HCT116 (cell line): Measurements from ENCODE around the gene CDC37L1. TPM values are rescaled to one million over a fixed set of nuclear protein-coding genes. Genes with fewer than 3 reads are reported as not detected.

Source experiments
- ATAC-seq: fragments of 200-7000 bp; cut with Tn5 transposase; 2 replicates; pipeline ENCODE4 v1.9.1; 2020; ENCODE audit warnings: mild to moderate bottlenecking, moderate library complexity
- BruUV-seq: library from RNA; stranded (reverse); fragments of 400-500 nt; replicated peaks from 2 replicates; lab custom pipeline; 2021; lab: Mats Ljungman, UMichigan
- CTCF ChIA-PET: fragments of 300-600 bp; sonication (Branson Sonifier 250); formaldehyde crosslinking; loops from one replicate; lab custom pipeline; 2021; ENCODE audit warnings: antibody characterized with exemption; lab: Charles Lee
- POLR2A ChIA-PET: fragments of 300-600, 350-600 bp; sonication (Branson Sonifier 250); formaldehyde crosslinking; loops from one replicate; lab custom pipeline; 2021; ENCODE audit warnings: antibody characterized with exemption; lab: Charles Lee
- RAD21 ChIA-PET, 2 experiments: fragments of 300-600 bp; sonication (Branson Sonifier 250); formaldehyde crosslinking; loops; one replicate each; lab custom pipeline; 2023; ENCODE audit warnings: low total read pairs in 2 of 2; ENCODE audit not compliant: uncharacterized antibody in 2 of 2, unreplicated experiment in 2 of 2, low non-redundant PET in 1 of 2; lab: Charles Lee
- DNase-seq: peaks from one replicate; pipeline ENCODE4 v3.0.0-alpha.2; 2010; ENCODE audit warnings: low read depth, low spot score
- H2AFZ ChIP-seq: fragments of 200-600 bp; shearing (Covaris generic), sonication (generic); 2 replicates; pipeline ENCODE4 v1.6.1; 2017; ENCODE audit warnings: low read depth, mixed run types, mixed read lengths, antibody characterized with exemption, low read length; ENCODE audit not compliant: poor library complexity, severe bottlenecking
- H3K27ac ChIP-seq: 2 replicates; pipeline ENCODE4 v1.5.1; 2012; ENCODE audit warnings: low read depth, low read length
- H3K27me3 ChIP-seq: fragments of 200-600 bp; sonication (generic); 2 replicates; pipeline ENCODE4 v1.6.1; 2016; ENCODE audit warnings: mixed run types, low read length, mixed read lengths; ENCODE audit not compliant: insufficient read depth
- H3K36me3 ChIP-seq, 2 experiments: fragments of 200-500 bp in 1 of 2; fragments of 200-600 bp in 1 of 2; sonication (Bioruptor generic) in 1 of 2; sonication (generic) in 1 of 2; 2 replicates each; pipeline versions ENCODE4 v1.5.1 to v1.6.1; 2014 to 2016; ENCODE audit warnings: low read length in 2 of 2, inconsistent platforms in 1 of 2, mixed read lengths in 1 of 2, mixed run types in 1 of 2; ENCODE audit not compliant: insufficient read depth in 2 of 2, control insufficient read depth in 1 of 2
- H3K4me1 ChIP-seq, 2 experiments: fragments of 200-600 bp in 1 of 2; sonication (generic) in 1 of 2; 2 replicates each; pipeline versions ENCODE4 v1.5.1 to v1.6.1; 2012 to 2017; ENCODE audit warnings: low read length in 2 of 2, inconsistent platforms in 1 of 2, mild to moderate bottlenecking in 1 of 2, mixed read lengths in 1 of 2, mixed run types in 1 of 2, moderate library complexity in 1 of 2; ENCODE audit not compliant: insufficient read depth in 2 of 2, control insufficient read depth in 1 of 2
- H3K4me2 ChIP-seq: fragments of 200-600 bp; sonication (generic); 2 replicates; pipeline ENCODE4 v1.6.1; 2017; ENCODE audit warnings: mixed run types, low read length, mixed read lengths
- H3K4me3 ChIP-seq, 2 experiments: fragments of 200-600 bp in 1 of 2; sonication (generic) in 1 of 2; replicated peaks in 1 of 2; 2 replicates each; pipeline ENCODE4 v1.5.1; 2011 to 2016; ENCODE audit warnings: low read length in 2 of 2, control low read depth in 1 of 2, low read depth in 1 of 2, mild to moderate bottlenecking in 1 of 2, mixed read lengths in 1 of 2, mixed run types in 1 of 2
- H3K79me2 ChIP-seq: fragments of 200-600 bp; sonication (generic); 2 replicates; pipeline ENCODE4 v1.6.1; 2017; ENCODE audit warnings: mild to moderate bottlenecking, mixed run types, low read length, moderate library complexity, mixed read lengths; ENCODE audit not compliant: insufficient read depth
- H3K9ac ChIP-seq: fragments of 200-600 bp; sonication (generic); 2 replicates; pipeline ENCODE4 v1.6.1; 2016; ENCODE audit warnings: low read length, mixed read lengths
- H3K9me2 ChIP-seq: fragments of 200-600 bp; sonication (generic), shearing (Covaris generic); 2 replicates; pipeline ENCODE4 v1.6.1; 2017; ENCODE audit warnings: mixed run types, mild to moderate bottlenecking, moderate library complexity; ENCODE audit not compliant: insufficient read depth
- H3K9me3 ChIP-seq, 2 experiments: fragments of 200-500 bp in 1 of 2; fragments of 200-600 bp in 1 of 2; sonication (Bioruptor generic) in 1 of 2; sonication (generic) in 1 of 2; 2 replicates each; pipeline ENCODE4 v1.6.1; 2014 to 2017; ENCODE audit warnings: low read length in 2 of 2, mixed read lengths in 2 of 2, inconsistent platforms in 1 of 2, low read depth in 1 of 2, mild to moderate bottlenecking in 1 of 2, mixed run types in 1 of 2, moderate library complexity in 1 of 2; ENCODE audit not compliant: control insufficient read depth in 1 of 2, insufficient read depth in 1 of 2
- H4K20me1 ChIP-seq: fragments of 200-600 bp; sonication (generic), shearing (Covaris generic); 2 replicates; pipeline ENCODE4 v1.6.1; 2017; ENCODE audit warnings: mixed run types, mild to moderate bottlenecking, moderate library complexity; ENCODE audit not compliant: insufficient read depth
- CBX3 ChIP-seq: IDR thresholded peaks from 2 replicates; pipeline ENCODE4 v1.6.1; 2012; ENCODE audit warnings: low read depth
- CEBPB ChIP-seq: IDR thresholded peaks from 2 replicates; pipeline ENCODE4 v1.6.1; 2012; ENCODE audit warnings: low read depth
- EGR1 ChIP-seq: IDR thresholded peaks from 2 replicates; pipeline ENCODE4 v1.6.1; 2012; ENCODE audit warnings: low read depth
- ELF1 ChIP-seq: IDR thresholded peaks from 2 replicates; pipeline ENCODE4 v1.6.1; 2012; ENCODE audit warnings: low read depth, borderline replicate concordance
- EZH2 ChIP-seq: fragments of 200-600 bp; sonication (generic); IDR thresholded peaks from 2 replicates; pipeline ENCODE4 v1.6.1; 2017; ENCODE audit warnings: antibody characterized with exemption, mixed run types
- EZH2phosphoT487 ChIP-seq: fragments of 200-600 bp; IDR thresholded peaks from 2 replicates; pipeline ENCODE4 v1.6.1; 2018; ENCODE audit warnings: antibody characterized with exemption, borderline replicate concordance
- JUND ChIP-seq: IDR thresholded peaks from 2 replicates; pipeline ENCODE4 v1.6.1; 2012
- POLR2A ChIP-seq: IDR thresholded peaks from 2 replicates; pipeline ENCODE4 v1.7.0; 2011; ENCODE audit warnings: borderline replicate concordance; ENCODE audit not compliant: insufficient read depth, insufficient read length; ENCODE audit errors: extremely low read depth
- POLR2AphosphoS5 ChIP-seq: IDR thresholded peaks from 2 replicates; pipeline ENCODE4 v1.6.1; 2011; ENCODE audit warnings: mild to moderate bottlenecking, low read depth, low read length, moderate library complexity
- RAD21 ChIP-seq: IDR thresholded peaks from 2 replicates; pipeline ENCODE4 v1.6.1; 2012; ENCODE audit warnings: low read depth, mild to moderate bottlenecking
- REST ChIP-seq: IDR thresholded peaks from 2 replicates; pipeline ENCODE4 v1.6.1; 2012; ENCODE audit warnings: low read depth
- TCF7L2 ChIP-seq: IDR thresholded peaks from 2 replicates; pipeline ENCODE4 v1.7.0; 2011; ENCODE audit warnings: borderline replicate concordance, inconsistent platforms; ENCODE audit not compliant: insufficient read depth, insufficient read length; ENCODE audit errors: extremely low read depth
- ZBTB33 ChIP-seq: IDR thresholded peaks from 2 replicates; pipeline ENCODE4 v1.6.1; 2011; ENCODE audit warnings: mild to moderate bottlenecking, low read length, moderate library complexity; ENCODE audit not compliant: insufficient replicate concordance; ENCODE audit errors: extremely low read depth
- intact Hi-C: fragments of 100-400 bp; cut with micrococcal nuclease; formaldehyde crosslinking; loops from 2 replicates; pipeline ENCODE4 v1.10.0; 2022
- total RNA-seq: library from RNA; stranded (reverse); gene quantifications from one replicate; pipeline ENCODE4 v1.2.1, GENCODE V29; 2021; ENCODE audit not compliant: unreplicated experiment
- TF ChIP-seq, protein P1 (sequence below): IDR thresholded peaks from 2 replicates; pipeline ENCODE4 v1.6.1; 2012
- TF ChIP-seq, protein P2 (sequence below), 3 experiments: fragments of 200-600 bp in 1 of 3; sonication (generic) in 1 of 3; IDR thresholded peaks in 2 of 3; conservative IDR thresholded peaks in 1 of 3; 2 replicates each; pipeline ENCODE4 v1.5.1; 2012 to 2017; ENCODE audit warnings: low read depth in 2 of 3, low read length in 2 of 3, antibody characterized with exemption in 1 of 3, borderline replicate concordance in 1 of 3, control low read depth in 1 of 3, mild to moderate bottlenecking in 1 of 3, mixed read lengths in 1 of 3, mixed run types in 1 of 3, moderate library complexity in 1 of 3; ENCODE audit not compliant: insufficient read depth in 1 of 3

Gene CDC37L1
- total RNA-seq, 1 experiment from 2014 or later = 18.1 TPM

GRCh38 chr9:4743131-4743875 is 63.9 kb downstream of the CDC37L1 start (continued):
- TF ChIP-seq ZBTB33 (no peak), EZH2phosphoT487 (no peak), POLR2AphosphoS5 (no peak), CBX3 (no peak)
- TF ChIP-seq, protein P1, sequence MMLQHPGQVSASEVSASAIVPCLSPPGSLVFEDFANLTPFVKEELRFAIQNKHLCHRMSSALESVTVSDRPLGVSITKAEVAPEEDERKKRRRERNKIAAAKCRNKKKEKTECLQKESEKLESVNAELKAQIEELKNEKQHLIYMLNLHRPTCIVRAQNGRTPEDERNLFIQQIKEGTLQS = no peak

DNA sequence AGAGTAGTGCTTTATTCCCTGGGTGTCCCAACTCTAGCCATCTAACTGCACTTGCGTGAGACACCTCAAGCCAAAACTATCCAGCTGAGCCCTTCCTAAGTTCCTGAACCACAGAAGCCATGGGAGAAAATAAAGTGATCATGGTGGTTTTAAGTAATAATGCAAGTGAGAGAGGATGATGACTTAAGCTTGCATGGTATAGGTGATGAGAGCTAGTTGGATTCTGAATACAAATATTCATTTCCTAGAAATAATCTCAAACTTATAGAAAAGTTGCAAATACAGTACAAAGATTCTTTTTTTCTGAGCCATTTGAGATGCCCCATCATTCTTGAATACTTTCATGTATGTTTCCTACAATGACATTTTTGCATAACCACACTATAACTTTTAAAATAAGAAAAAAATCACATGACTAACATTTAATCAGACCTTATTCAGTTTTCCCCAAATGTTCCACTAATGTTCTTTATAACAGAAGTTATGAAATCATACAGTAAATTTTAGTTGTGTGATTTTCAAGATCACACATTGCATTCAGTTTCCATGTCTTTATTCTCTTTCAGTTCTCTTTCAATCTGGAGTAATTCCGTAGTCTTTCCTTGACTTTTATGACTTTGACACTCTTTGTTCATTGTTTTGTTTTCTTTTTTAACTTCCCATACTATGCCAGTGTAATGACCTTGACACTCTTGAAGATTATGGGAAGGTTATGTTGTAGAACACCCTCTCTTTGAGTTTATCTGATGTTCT is 67.1 kb downstream of the CDC37L1 start:
- CTCF ChIA-PET = no interaction called here
- no peak overlapping the region for H3K4me2 ChIP-seq
- no peaks in the 10 kb centered on the region for H3K36me3 ChIP-seq
- H4K20me1 ChIP-seq = no peaks in the 10 kb centered on the region
- no peak overlapping the region for H3K4me3 ChIP-seq
- peaks cover 12 to 23% of the 10 kb centered on the region in 2 experiments for H3K4me1 ChIP-seq
- no peak for TF ChIP-seq CBX3
- TF ChIP-seq JUND = no peak
- no peak for TF ChIP-seq POLR2A
- no peak for TF ChIP-seq EGR1
- no peak for TF ChIP-seq REST
- TF ChIP-seq, protein P1 = no peak
- TF ChIP-seq, protein P2, sequence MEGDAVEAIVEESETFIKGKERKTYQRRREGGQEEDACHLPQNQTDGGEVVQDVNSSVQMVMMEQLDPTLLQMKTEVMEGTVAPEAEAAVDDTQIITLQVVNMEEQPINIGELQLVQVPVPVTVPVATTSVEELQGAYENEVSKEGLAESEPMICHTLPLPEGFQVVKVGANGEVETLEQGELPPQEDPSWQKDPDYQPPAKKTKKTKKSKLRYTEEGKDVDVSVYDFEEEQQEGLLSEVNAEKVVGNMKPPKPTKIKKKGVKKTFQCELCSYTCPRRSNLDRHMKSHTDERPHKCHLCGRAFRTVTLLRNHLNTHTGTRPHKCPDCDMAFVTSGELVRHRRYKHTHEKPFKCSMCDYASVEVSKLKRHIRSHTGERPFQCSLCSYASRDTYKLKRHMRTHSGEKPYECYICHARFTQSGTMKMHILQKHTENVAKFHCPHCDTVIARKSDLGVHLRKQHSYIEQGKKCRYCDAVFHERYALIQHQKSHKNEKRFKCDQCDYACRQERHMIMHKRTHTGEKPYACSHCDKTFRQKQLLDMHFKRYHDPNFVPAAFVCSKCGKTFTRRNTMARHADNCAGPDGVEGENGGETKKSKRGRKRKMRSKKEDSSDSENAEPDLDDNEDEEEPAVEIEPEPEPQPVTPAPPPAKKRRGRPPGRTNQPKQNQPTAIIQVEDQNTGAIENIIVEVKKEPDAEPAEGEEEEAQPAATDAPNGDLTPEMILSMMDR (IDR thresholded peaks at IDR 0.05 in 2 of 3, conservative IDR thresholded peaks at IDR 0.05 in 1 of 3; ENCODE audit: borderline replicate concordance in 1 of 3, insufficient read depth in 1 of 3, low read depth in 2 of 3, low read length in 2 of 3) = no peak
- TF ChIP-seq EZH2phosphoT487 = no peak
- no peak for TF ChIP-seq ELF1
- no peak for TF ChIP-seq RAD21
- no peak for TF ChIP-seq CEBPB
- TF ChIP-seq EZH2 = no peak
- TF ChIP-seq TCF7L2 = no peak
- no peak overlapping the region for H3K27ac ChIP-seq
- intact Hi-C loops = no loop called here
- no peak overlapping the region for H2AFZ ChIP-seq
- no peak for DNase-seq
- RAD21 ChIA-PET = no interaction called here
- no peak for ATAC-seq
- H3K27me3 ChIP-seq = no peaks in the 10 kb centered on the region
- H3K9me2 ChIP-seq = no peaks in the 10 kb centered on the region
- no TSS peak for BruUV-seq
- no peak overlapping the region for H3K9ac ChIP-seq
- H3K79me2 ChIP-seq = no peaks in the 10 kb centered on the region
- H3K9me3 ChIP-seq = no peaks in the 10 kb centered on the region; a peak in 1 of 4 replicates
- POLR2A ChIA-PET = no interaction called here
